GM12875 (cell line): ENCODE results near the gene OBSCN.

Experiments used
- H3K4me3 ChIP-seq: one replicate; pipeline ENCODE4 v1.5.1; 2011; ENCODE audit warnings: low read depth, low read length, control low read depth
- TF ChIP-seq, protein P1 (sequence below): IDR thresholded peaks from 2 replicates; pipeline ENCODE4 v1.5.1; 2011; ENCODE audit warnings: low read depth, mild to moderate bottlenecking, control low read depth, inconsistent platforms, low read length, moderate library complexity, borderline replicate concordance; ENCODE audit not compliant: insufficient read depth

The OBSCN gene

DNA sequence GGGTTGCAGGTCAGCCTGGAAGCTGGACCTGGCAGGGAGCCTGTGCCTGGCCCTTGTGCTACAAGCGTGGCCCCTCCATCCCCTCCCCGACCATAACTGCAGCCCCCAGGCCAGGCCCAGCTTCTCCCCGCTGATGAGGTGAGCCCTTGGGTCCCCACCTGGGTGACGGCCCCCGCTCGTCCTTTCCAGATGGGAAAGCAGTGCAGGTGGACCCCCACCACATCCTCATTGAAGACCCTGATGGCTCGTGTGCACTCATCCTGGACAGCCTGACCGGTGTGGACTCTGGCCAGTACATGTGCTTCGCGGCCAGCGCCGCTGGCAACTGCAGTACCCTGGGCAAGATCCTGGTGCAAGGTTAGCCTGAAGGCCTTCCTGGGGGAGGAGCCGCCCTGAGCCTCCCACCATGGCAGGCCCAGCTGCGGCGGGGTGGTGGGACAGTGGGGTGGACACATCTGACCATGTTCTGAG lies 141.9 kb downstream of the OBSCN start:
- TF ChIP-seq, protein P1, sequence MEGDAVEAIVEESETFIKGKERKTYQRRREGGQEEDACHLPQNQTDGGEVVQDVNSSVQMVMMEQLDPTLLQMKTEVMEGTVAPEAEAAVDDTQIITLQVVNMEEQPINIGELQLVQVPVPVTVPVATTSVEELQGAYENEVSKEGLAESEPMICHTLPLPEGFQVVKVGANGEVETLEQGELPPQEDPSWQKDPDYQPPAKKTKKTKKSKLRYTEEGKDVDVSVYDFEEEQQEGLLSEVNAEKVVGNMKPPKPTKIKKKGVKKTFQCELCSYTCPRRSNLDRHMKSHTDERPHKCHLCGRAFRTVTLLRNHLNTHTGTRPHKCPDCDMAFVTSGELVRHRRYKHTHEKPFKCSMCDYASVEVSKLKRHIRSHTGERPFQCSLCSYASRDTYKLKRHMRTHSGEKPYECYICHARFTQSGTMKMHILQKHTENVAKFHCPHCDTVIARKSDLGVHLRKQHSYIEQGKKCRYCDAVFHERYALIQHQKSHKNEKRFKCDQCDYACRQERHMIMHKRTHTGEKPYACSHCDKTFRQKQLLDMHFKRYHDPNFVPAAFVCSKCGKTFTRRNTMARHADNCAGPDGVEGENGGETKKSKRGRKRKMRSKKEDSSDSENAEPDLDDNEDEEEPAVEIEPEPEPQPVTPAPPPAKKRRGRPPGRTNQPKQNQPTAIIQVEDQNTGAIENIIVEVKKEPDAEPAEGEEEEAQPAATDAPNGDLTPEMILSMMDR, result no peak
- no peak overlapping the region for H3K4me3 ChIP-seq

GRCh38 chr1:228350179-228350742 lies 142.4 kb downstream of the OBSCN start:
- TF ChIP-seq, protein P1, result no peak
- no peak overlapping the region for H3K4me3 ChIP-seq

GRCh38 chr1:228350831-228351781 lies 143.3 kb downstream of the OBSCN start:
- H3K4me3 ChIP-seq, result no peak overlapping the region
- TF ChIP-seq, protein P1, result no peak

GRCh38 chr1:228351850-228352249 lies 144.0 kb downstream of the OBSCN start:
- H3K4me3 ChIP-seq, result no peak overlapping the region

GRCh38 chr1:228352677-228353481 lies 145.0 kb downstream of the OBSCN start:
- TF ChIP-seq, protein P1, result no peak
- H3K4me3 ChIP-seq, result no peak overlapping the region

More at GRCh38 chr1:228351850-228352249, 144.0 kb downstream of the OBSCN start:
- TF ChIP-seq, protein P1, result no peak

DNA sequence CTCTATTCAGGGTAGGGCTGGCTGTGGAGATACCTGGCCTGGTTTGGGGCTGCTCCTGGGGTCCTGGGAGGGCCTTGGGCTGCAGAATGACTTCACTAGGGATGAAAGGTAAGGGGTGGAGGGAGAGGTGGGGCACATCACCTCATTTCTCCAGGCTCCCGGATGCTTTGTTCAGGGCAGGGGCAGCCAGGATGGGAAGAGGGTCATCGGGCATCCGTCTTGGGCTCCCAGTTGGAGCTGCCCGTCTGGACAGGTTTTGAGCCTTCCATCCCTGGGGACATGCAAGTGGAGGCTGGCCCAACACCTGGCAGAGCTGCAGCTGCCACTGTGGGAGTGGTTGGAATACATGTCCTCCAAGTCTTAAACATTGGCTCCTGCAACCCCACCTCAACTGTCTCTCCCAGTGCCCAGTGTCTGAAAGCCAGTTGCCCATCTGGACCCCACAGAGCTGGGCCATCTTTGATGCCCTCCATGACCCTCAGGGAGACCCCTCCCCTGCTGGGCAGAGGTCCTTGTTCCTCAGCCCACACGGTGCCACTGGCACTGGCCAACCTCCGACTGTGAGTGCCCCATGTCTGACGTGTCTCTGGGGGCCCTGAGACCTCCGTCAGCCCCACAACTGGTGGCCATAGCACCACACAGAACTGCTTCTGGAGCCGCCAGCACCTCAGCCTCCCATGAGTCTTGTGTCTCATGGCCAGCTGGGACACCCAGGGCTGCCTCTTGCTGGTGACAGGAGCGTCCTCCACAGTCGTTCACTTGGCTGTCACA lies 145.9 kb downstream of the OBSCN start:
- TF ChIP-seq, protein P1, result no peak
- no peak overlapping the region for H3K4me3 ChIP-seq
